ENCODE results near the gene MIGA1. TPM values are rescaled to one million over a fixed set of nuclear protein-coding genes. Genes with fewer than 3 reads are reported as not detected.

The MIGA1 gene
- total and polyA plus RNA-seq, 2 of the 13 experiments (the other 11 are each of a cell fraction or from before 2014, with no cell fraction given): 3.8 to 6.6 TPM

DNA sequence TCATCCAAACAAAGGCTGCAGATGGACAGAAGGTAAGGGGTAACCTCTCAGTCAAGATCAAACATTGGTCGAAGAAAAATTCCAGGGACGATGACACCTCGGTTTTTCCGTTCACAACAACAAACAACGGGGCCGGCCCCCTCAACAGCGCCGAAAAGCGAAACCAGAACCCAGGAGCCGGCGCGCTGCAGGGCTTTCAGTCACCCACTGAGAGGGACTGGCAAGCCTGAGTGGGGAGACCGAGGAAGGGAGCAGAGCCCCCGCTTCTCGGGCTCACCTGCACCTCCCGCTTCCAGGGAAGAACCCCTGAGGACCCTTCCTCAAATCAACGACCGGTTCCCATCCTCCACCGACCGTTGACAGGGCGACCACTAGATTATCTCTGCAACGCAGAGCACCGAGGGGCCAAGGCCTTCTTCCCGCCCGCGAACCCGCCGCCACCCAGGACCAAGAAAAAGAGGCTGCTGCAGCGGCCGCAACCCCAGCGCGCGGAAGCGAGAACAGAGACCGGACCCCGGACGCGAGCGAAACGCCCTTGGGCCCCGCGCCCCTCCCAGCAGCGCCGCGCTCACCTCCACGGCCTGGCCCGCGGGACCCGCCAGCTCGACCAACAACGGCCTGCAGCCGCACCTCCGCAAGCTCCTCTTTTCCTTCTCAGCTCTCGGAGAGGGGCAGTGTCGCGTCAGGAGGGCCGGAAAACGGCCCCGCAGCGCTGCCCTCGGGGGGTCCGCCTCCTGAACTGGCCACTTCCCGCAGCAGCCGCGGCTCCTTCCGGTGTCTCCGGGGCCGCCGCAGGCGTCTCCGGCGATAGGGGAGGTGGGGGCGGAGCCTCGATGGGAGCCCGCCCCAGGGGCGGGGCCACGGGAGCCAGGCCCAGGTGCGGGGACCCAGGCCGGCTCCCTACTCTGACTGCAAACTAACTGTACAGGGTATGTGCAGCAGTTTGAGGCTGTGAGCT, 20.1 kb upstream of the MIGA1 start, which contains the start of gene USP33 (continued):
- TF ChIP-seq ZNF34 (CRISPR knock-in tag; IDR thresholded peaks at IDR 0.05; ENCODE audit: borderline replicate concordance): no peak
- no peak for TF ChIP-seq U2AF1 (optimal IDR thresholded peaks at IDR 0.05; ENCODE audit: low read depth, low read length)
- TF ChIP-seq ZFAT (CRISPR knock-in tag; conservative IDR thresholded peaks at IDR 0.05): 0 out of 2 replicates have a peak, but pooled peaks have one; percentile 33
- TF ChIP-seq SMAD1 (CRISPR knock-in tag; IDR thresholded peaks at IDR 0.05; ENCODE audit: borderline replicate concordance, low read depth): peak; percentile 94; the same call in 1 of the 2 replicates
- TF ChIP-seq ZSCAN29 (CRISPR knock-in tag; conservative IDR thresholded peaks at IDR 0.05): 0 out of 2 replicates have a peak, but pooled peaks have one; percentile 52
- TF ChIP-seq DR1 (CRISPR knock-in tag; IDR thresholded peaks at IDR 0.05): 0 out of 2 replicates have a peak, but pooled peaks have one; percentile 38
- TF ChIP-seq, protein P1, sequence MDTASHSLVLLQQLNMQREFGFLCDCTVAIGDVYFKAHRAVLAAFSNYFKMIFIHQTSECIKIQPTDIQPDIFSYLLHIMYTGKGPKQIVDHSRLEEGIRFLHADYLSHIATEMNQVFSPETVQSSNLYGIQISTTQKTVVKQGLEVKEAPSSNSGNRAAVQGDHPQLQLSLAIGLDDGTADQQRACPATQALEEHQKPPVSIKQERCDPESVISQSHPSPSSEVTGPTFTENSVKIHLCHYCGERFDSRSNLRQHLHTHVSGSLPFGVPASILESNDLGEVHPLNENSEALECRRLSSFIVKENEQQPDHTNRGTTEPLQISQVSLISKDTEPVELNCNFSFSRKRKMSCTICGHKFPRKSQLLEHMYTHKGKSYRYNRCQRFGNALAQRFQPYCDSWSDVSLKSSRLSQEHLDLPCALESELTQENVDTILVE (CRISPR knock-in tag; IDR thresholded peaks at IDR 0.05): no peak; the same call in none of the 2 replicates
- TF ChIP-seq, protein P2, sequence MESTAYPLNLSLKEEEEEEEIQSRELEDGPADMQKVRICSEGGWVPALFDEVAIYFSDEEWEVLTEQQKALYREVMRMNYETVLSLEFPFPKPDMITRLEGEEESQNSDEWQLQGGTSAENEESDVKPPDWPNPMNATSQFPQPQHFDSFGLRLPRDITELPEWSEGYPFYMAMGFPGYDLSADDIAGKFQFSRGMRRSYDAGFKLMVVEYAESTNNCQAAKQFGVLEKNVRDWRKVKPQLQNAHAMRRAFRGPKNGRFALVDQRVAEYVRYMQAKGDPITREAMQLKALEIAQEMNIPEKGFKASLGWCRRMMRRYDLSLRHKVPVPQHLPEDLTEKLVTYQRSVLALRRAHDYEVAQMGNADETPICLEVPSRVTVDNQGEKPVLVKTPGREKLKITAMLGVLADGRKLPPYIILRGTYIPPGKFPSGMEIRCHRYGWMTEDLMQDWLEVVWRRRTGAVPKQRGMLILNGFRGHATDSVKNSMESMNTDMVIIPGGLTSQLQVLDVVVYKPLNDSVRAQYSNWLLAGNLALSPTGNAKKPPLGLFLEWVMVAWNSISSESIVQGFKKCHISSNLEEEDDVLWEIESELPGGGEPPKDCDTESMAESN (CRISPR knock-in tag; conservative IDR thresholded peaks at IDR 0.05): no peak; the same call in 1 of the 2 replicates
- TF ChIP-seq, protein P3, sequence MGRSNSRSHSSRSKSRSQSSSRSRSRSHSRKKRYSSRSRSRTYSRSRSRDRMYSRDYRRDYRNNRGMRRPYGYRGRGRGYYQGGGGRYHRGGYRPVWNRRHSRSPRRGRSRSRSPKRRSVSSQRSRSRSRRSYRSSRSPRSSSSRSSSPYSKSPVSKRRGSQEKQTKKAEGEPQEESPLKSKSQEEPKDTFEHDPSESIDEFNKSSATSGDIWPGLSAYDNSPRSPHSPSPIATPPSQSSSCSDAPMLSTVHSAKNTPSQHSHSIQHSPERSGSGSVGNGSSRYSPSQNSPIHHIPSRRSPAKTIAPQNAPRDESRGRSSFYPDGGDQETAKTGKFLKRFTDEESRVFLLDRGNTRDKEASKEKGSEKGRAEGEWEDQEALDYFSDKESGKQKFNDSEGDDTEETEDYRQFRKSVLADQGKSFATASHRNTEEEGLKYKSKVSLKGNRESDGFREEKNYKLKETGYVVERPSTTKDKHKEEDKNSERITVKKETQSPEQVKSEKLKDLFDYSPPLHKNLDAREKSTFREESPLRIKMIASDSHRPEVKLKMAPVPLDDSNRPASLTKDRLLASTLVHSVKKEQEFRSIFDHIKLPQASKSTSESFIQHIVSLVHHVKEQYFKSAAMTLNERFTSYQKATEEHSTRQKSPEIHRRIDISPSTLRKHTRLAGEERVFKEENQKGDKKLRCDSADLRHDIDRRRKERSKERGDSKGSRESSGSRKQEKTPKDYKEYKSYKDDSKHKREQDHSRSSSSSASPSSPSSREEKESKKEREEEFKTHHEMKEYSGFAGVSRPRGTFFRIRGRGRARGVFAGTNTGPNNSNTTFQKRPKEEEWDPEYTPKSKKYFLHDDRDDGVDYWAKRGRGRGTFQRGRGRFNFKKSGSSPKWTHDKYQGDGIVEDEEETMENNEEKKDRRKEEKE (IDR thresholded peaks at IDR 0.05): no peak
- no peak for TF ChIP-seq HMGA1 (CRISPR knock-in tag; conservative IDR thresholded peaks at IDR 0.05)
- TF ChIP-seq TAF1 (CRISPR knock-in tag; IDR thresholded peaks at IDR 0.05): peak; percentile 83
- TF ChIP-seq, protein P4, sequence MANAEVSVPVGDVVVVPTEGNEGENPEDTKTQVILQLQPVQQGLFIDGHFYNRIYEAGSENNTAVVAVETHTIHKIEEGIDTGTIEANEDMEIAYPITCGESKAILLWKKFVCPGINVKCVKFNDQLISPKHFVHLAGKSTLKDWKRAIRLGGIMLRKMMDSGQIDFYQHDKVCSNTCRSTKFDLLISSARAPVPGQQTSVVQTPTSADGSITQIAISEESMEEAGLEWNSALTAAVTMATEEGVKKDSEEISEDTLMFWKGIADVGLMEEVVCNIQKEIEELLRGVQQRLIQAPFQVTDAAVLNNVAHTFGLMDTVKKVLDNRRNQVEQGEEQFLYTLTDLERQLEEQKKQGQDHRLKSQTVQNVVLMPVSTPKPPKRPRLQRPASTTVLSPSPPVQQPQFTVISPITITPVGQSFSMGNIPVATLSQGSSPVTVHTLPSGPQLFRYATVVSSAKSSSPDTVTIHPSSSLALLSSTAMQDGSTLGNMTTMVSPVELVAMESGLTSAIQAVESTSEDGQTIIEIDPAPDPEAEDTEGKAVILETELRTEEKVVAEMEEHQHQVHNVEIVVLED (CRISPR knock-in tag; IDR thresholded peaks at IDR 0.05; ENCODE audit: borderline replicate concordance): peak; percentile 69
- TF ChIP-seq, protein P5, sequence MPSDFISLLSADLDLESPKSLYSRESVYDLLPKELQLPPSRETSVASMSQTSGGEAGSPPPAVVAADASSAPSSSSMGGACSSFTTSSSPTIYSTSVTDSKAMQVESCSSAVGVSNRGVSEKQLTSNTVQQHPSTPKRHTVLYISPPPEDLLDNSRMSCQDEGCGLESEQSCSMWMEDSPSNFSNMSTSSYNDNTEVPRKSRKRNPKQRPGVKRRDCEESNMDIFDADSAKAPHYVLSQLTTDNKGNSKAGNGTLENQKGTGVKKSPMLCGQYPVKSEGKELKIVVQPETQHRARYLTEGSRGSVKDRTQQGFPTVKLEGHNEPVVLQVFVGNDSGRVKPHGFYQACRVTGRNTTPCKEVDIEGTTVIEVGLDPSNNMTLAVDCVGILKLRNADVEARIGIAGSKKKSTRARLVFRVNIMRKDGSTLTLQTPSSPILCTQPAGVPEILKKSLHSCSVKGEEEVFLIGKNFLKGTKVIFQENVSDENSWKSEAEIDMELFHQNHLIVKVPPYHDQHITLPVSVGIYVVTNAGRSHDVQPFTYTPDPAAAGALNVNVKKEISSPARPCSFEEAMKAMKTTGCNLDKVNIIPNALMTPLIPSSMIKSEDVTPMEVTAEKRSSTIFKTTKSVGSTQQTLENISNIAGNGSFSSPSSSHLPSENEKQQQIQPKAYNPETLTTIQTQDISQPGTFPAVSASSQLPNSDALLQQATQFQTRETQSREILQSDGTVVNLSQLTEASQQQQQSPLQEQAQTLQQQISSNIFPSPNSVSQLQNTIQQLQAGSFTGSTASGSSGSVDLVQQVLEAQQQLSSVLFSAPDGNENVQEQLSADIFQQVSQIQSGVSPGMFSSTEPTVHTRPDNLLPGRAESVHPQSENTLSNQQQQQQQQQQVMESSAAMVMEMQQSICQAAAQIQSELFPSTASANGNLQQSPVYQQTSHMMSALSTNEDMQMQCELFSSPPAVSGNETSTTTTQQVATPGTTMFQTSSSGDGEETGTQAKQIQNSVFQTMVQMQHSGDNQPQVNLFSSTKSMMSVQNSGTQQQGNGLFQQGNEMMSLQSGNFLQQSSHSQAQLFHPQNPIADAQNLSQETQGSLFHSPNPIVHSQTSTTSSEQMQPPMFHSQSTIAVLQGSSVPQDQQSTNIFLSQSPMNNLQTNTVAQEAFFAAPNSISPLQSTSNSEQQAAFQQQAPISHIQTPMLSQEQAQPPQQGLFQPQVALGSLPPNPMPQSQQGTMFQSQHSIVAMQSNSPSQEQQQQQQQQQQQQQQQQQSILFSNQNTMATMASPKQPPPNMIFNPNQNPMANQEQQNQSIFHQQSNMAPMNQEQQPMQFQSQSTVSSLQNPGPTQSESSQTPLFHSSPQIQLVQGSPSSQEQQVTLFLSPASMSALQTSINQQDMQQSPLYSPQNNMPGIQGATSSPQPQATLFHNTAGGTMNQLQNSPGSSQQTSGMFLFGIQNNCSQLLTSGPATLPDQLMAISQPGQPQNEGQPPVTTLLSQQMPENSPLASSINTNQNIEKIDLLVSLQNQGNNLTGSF (CRISPR knock-in tag; IDR thresholded peaks at IDR 0.05): peak; percentile 40; the same call in 1 of the 2 replicates
- TF ChIP-seq HDAC2 (CRISPR knock-in tag; IDR thresholded peaks at IDR 0.05): peak; percentile 76

Measured in HepG2 (cell line).